ENCODE measurements around the gene LMNA.

The LMNA gene

GRCh38 chr1:156160743-156161171 lies 46.2 kb downstream of the LMNA start:
- Histone ChIP-seq H3K4me3 (ENCODE audit: low read length in 2 of 2) (peak overlapping the region; percentile 35 to 62), H3K27me3 (ENCODE audit: control insufficient read depth in 2 of 2, insufficient read depth in 2 of 2, low read length in 2 of 2) (no peaks in the 10 kb centered on the region), H3K9ac (ENCODE audit: low read depth in 1 of 2, low read length in 2 of 2) (peak overlapping the region; percentile 34 to 51), H3K9me3 (ENCODE audit: control insufficient read depth in 2 of 2, low read length in 2 of 2) (no peaks in the 10 kb centered on the region), H3K4me1 (ENCODE audit: control insufficient read depth in 2 of 2, insufficient read depth in 2 of 2, low read length in 2 of 2) (peaks cover 2% of the 10 kb centered on the region in 2 donors), H3K36me3 (ENCODE audit: control insufficient read depth in 2 of 2, insufficient read depth in 2 of 2, low read length in 2 of 2) (no peaks in the 10 kb centered on the region), H3K27ac (ENCODE audit: low read depth in 2 of 2, low read length in 2 of 2) (peak overlapping the region; percentile 14 to 52)

DNA sequence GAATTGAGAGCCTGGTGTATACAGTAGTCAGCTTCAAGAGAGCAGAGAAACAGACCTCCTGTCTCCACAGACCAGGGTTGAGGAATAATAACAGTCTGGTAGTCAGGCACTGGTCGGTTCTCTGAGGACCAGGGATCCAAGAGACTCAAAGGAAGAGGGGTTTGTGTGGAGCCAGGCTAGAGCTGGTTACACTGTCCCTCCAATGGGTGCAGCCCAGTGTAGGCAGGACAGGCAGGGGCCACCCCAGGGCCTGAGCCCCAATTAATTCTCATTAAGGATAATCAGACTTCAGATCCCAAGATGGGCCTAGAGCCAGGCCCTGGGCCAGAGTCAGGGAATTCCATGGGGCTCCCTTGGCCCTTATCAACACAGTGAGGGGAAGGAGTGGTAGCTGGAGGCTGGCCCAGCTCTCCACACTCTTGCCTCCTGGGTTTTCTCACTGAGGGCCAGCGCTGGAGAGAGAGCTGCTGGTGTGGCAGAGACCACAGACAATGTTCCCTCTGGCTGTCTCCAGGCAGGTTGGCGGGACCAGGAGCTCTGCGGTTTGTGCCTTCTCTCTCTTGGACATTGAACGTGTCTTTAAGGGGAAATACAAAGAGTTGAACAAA lies 48.0 kb downstream of the LMNA start:
- H3K27me3 ChIP-seq (ENCODE audit: control insufficient read depth in 2 of 2, insufficient read depth in 2 of 2, low read length in 2 of 2), result no peaks in the 10 kb centered on the region
- no peaks in the 10 kb centered on the region for H3K36me3 ChIP-seq (ENCODE audit: control insufficient read depth in 2 of 2, insufficient read depth in 2 of 2, low read length in 2 of 2)
- H3K4me3 ChIP-seq (ENCODE audit: low read length in 2 of 2), result no peak overlapping the region
- H3K9me3 ChIP-seq (ENCODE audit: control insufficient read depth in 2 of 2, low read length in 2 of 2), result no peaks in the 10 kb centered on the region
- peaks cover 2% of the 10 kb centered on the region in 2 donors for H3K4me1 ChIP-seq (ENCODE audit: control insufficient read depth in 2 of 2, insufficient read depth in 2 of 2, low read length in 2 of 2)
- H3K9ac ChIP-seq (ENCODE audit: low read depth in 1 of 2, low read length in 2 of 2), result no peak overlapping the region
- H3K27ac ChIP-seq (ENCODE audit: low read depth in 2 of 2, low read length in 2 of 2), result peak overlapping the region in 1 of 2 donors; percentile 9

GRCh38 chr1:156163712-156164111 lies 49.2 kb downstream of the LMNA start:
- Histone ChIP-seq H3K9ac (ENCODE audit: low read depth in 1 of 2, low read length in 2 of 2) (no peak overlapping the region), H3K27ac (ENCODE audit: low read depth in 2 of 2, low read length in 2 of 2) (no peak overlapping the region), H3K4me1 (ENCODE audit: control insufficient read depth in 2 of 2, insufficient read depth in 2 of 2, low read length in 2 of 2) (peaks cover 2% of the 10 kb centered on the region in 2 donors), H3K36me3 (ENCODE audit: control insufficient read depth in 2 of 2, insufficient read depth in 2 of 2, low read length in 2 of 2) (no peaks in the 10 kb centered on the region), H3K4me3 (ENCODE audit: low read length in 2 of 2) (no peak overlapping the region), H3K9me3 (ENCODE audit: control insufficient read depth in 2 of 2, low read length in 2 of 2) (no peaks in the 10 kb centered on the region), H3K27me3 (ENCODE audit: control insufficient read depth in 2 of 2, insufficient read depth in 2 of 2, low read length in 2 of 2) (no peaks in the 10 kb centered on the region)

- no peaks in the 10 kb centered on the region for H3K36me3 ChIP-seq (ENCODE audit: control insufficient read depth in 2 of 2, insufficient read depth in 2 of 2, low read length in 2 of 2)
- no peaks in the 10 kb centered on the region for H3K27me3 ChIP-seq (ENCODE audit: control insufficient read depth in 2 of 2, insufficient read depth in 2 of 2, low read length in 2 of 2)
- no peak overlapping the region for H3K4me3 ChIP-seq (ENCODE audit: low read length in 2 of 2)
- no peak overlapping the region for H3K27ac ChIP-seq (ENCODE audit: low read depth in 2 of 2, low read length in 2 of 2)
- no peak overlapping the region for H3K9ac ChIP-seq (ENCODE audit: low read depth in 1 of 2, low read length in 2 of 2)
- no peaks in the 10 kb centered on the region for H3K9me3 ChIP-seq (ENCODE audit: control insufficient read depth in 2 of 2, low read length in 2 of 2)
- H3K4me1 ChIP-seq (ENCODE audit: control insufficient read depth in 2 of 2, insufficient read depth in 2 of 2, low read length in 2 of 2), result peaks cover 2% of the 10 kb centered on the region in 2 donors
Observed at GRCh38 chr1:156164125-156164831, 49.8 kb downstream of the LMNA start.

DNA sequence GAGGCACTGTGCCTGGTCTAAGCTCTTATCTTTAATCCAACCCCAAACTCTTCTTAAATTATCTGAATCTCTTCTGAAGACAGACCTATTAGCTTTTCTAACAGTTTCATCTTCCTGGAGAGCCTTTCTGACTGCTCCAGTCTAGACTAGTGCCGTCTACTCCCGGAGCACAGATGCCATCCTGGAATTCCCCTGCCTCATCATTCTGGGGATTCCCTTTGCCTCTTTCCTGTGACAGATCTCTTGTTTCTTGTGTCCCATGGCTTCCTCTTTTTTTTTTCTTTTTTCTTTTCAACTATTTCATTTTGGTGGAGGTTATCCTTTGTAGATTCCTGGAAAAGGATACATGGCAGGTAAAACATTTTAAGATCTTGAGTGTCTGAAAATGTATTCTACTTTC lies 50.6 kb downstream of the LMNA start:
- no peak overlapping the region for H3K9ac ChIP-seq (ENCODE audit: low read depth in 1 of 2, low read length in 2 of 2)
- H3K9me3 ChIP-seq (ENCODE audit: control insufficient read depth in 2 of 2, low read length in 2 of 2), result no peaks in the 10 kb centered on the region
- peaks cover 2% of the 10 kb centered on the region in 2 donors for H3K4me1 ChIP-seq (ENCODE audit: control insufficient read depth in 2 of 2, insufficient read depth in 2 of 2, low read length in 2 of 2)
- no peak overlapping the region for H3K27ac ChIP-seq (ENCODE audit: low read depth in 2 of 2, low read length in 2 of 2)
- H3K36me3 ChIP-seq (ENCODE audit: control insufficient read depth in 2 of 2, insufficient read depth in 2 of 2, low read length in 2 of 2), result no peaks in the 10 kb centered on the region
- H3K4me3 ChIP-seq (ENCODE audit: low read length in 2 of 2), result no peak overlapping the region
- H3K27me3 ChIP-seq (ENCODE audit: control insufficient read depth in 2 of 2, insufficient read depth in 2 of 2, low read length in 2 of 2), result no peaks in the 10 kb centered on the region

- Histone ChIP-seq H3K27ac (ENCODE audit: low read depth in 2 of 2, low read length in 2 of 2) (no peak overlapping the region), H3K27me3 (ENCODE audit: control insufficient read depth in 2 of 2, insufficient read depth in 2 of 2, low read length in 2 of 2) (no peaks in the 10 kb centered on the region), H3K9me3 (ENCODE audit: control insufficient read depth in 2 of 2, low read length in 2 of 2) (no peaks in the 10 kb centered on the region), H3K4me3 (ENCODE audit: low read length in 2 of 2) (no peak overlapping the region), H3K36me3 (ENCODE audit: control insufficient read depth in 2 of 2, insufficient read depth in 2 of 2, low read length in 2 of 2) (no peaks in the 10 kb centered on the region), H3K4me1 (ENCODE audit: control insufficient read depth in 2 of 2, insufficient read depth in 2 of 2, low read length in 2 of 2) (no peaks in the 10 kb centered on the region), H3K9ac (ENCODE audit: low read depth in 1 of 2, low read length in 2 of 2) (no peak overlapping the region)
Observed at GRCh38 chr1:156167536-156167935, 53.0 kb downstream of the LMNA start.

- H3K27me3 ChIP-seq (ENCODE audit: control insufficient read depth in 2 of 2, insufficient read depth in 2 of 2, low read length in 2 of 2), result no peaks in the 10 kb centered on the region
- no peaks in the 10 kb centered on the region for H3K9me3 ChIP-seq (ENCODE audit: control insufficient read depth in 2 of 2, low read length in 2 of 2)
- no peak overlapping the region for H3K4me3 ChIP-seq (ENCODE audit: low read length in 2 of 2)
- no peak overlapping the region for H3K27ac ChIP-seq (ENCODE audit: low read depth in 2 of 2, low read length in 2 of 2)
- peaks cover 0 to 12% of the 10 kb centered on the region in 2 donors for H3K36me3 ChIP-seq (ENCODE audit: control insufficient read depth in 2 of 2, insufficient read depth in 2 of 2, low read length in 2 of 2)
- no peak overlapping the region for H3K9ac ChIP-seq (ENCODE audit: low read depth in 1 of 2, low read length in 2 of 2)
- H3K4me1 ChIP-seq (ENCODE audit: control insufficient read depth in 2 of 2, insufficient read depth in 2 of 2, low read length in 2 of 2), result no peaks in the 10 kb centered on the region
Observed at GRCh38 chr1:156172696-156173470, 58.4 kb downstream of the LMNA start.

DNA sequence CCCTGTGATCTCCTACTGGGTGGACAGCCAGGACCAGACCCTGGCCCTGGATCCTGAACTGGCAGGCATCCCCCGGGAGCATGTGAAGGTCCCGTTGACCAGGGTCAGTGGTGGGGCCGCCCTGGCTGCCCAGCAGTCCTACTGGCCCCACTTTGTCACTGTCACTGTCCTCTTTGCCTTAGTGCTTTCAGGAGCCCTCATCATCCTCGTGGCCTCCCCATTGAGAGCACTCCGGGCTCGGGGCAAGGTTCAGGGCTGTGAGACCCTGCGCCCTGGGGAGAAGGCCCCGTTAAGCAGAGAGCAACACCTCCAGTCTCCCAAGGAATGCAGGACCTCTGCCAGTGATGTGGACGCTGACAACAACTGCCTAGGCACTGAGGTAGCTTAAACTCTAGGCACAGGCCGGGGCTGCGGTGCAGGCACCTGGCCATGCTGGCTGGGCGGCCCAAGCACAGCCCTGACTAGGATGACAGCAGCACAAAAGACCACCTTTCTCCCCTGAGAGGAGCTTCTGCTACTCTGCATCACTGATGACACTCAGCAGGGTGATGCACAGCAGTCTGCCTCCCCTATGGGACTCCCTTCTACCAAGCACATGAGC lies 62.2 kb downstream of the LMNA start:
- H3K4me3 ChIP-seq (ENCODE audit: low read length in 2 of 2), result no peak overlapping the region
- peaks cover 0 to 3% of the 10 kb centered on the region in 2 donors for H3K4me1 ChIP-seq (ENCODE audit: control insufficient read depth in 2 of 2, insufficient read depth in 2 of 2, low read length in 2 of 2)
- no peaks in the 10 kb centered on the region for H3K9me3 ChIP-seq (ENCODE audit: control insufficient read depth in 2 of 2, low read length in 2 of 2)
- H3K27me3 ChIP-seq (ENCODE audit: control insufficient read depth in 2 of 2, insufficient read depth in 2 of 2, low read length in 2 of 2), result no peaks in the 10 kb centered on the region
- H3K36me3 ChIP-seq (ENCODE audit: control insufficient read depth in 2 of 2, insufficient read depth in 2 of 2, low read length in 2 of 2), result peaks cover 0 to 12% of the 10 kb centered on the region in 2 donors
- H3K27ac ChIP-seq (ENCODE audit: low read depth in 2 of 2, low read length in 2 of 2), result no peak overlapping the region
- no peak overlapping the region for H3K9ac ChIP-seq (ENCODE audit: low read depth in 1 of 2, low read length in 2 of 2)

DNA sequence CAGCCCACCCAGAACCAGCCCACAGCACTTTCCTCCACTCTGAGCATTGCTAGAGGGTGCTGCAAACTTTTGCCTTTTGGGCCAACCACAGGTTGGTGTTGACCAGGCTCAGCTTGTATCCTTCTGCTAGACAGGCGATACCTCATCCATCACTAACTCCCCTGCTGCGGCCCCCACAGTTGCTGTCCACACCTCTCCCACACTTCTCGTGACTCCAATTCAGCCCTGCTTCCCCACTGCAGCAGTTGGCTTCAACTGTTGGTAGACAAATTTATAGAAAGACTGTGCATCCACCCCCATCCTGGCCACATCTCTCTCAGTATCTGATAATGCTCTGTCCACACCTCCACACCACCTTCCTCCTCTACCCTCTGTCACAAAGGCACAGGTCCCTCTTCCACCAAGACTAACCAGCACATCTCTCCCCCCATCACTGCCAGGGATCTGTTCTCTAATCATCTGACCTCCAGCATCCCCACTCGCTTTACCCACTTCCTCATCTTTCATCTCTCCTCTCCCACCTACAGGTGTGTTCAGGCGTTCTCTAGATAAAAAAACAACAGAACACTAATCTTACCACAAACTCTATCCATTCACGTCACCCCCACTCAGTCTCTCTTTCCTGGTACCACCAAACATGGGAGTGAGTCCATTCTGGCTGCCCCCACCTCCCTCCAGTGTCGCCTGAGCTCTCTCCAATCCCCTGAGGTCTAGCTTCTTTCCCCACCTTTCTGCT lies 63.6 kb downstream of the LMNA start:
- no peak overlapping the region for H3K9ac ChIP-seq (ENCODE audit: low read depth in 1 of 2, low read length in 2 of 2)
- H3K27me3 ChIP-seq (ENCODE audit: control insufficient read depth in 2 of 2, insufficient read depth in 2 of 2, low read length in 2 of 2), result no peaks in the 10 kb centered on the region
- peaks cover 0 to 3% of the 10 kb centered on the region in 2 donors for H3K4me1 ChIP-seq (ENCODE audit: control insufficient read depth in 2 of 2, insufficient read depth in 2 of 2, low read length in 2 of 2)
- H3K4me3 ChIP-seq (ENCODE audit: low read length in 2 of 2), result no peak overlapping the region
- peaks cover 0 to 7% of the 10 kb centered on the region in 2 donors for H3K36me3 ChIP-seq (ENCODE audit: control insufficient read depth in 2 of 2, insufficient read depth in 2 of 2, low read length in 2 of 2)
- H3K9me3 ChIP-seq (ENCODE audit: control insufficient read depth in 2 of 2, low read length in 2 of 2), result no peaks in the 10 kb centered on the region
- no peak overlapping the region for H3K27ac ChIP-seq (ENCODE audit: low read depth in 2 of 2, low read length in 2 of 2)

Measured in mucosa of rectum (tissue), 2 donors.